Spleen (tissue), 7 donors: Measurements from ENCODE around the gene USP32.

Experiments
- POLR2A ChIP-seq, 3 donors: fragments of 450-650 bp; IDR thresholded peaks; one replicate each; pipeline ENCODE4 v1.5.1; 2017; ENCODE audit warnings: antibody characterized with exemption in 3 of 3, mild to moderate bottlenecking in 1 of 3
- POLR2AphosphoS5 ChIP-seq, 3 donors: sonication (generic); formaldehyde crosslinking; IDR thresholded peaks; one replicate each; pipeline ENCODE4 v1.5.1; 2017; ENCODE audit warnings: antibody characterized with exemption in 3 of 3
- TF ChIP-seq, protein P1 (sequence below), 11 experiments: fragments of 200-600 bp in 7 of 11; fragments of 450-650 bp in 4 of 11; sonication (generic) in 4 of 11; IDR thresholded peaks in 8 of 11; conservative IDR thresholded peaks in 3 of 11; 1 replicate in 7 of 11; 2 replicates in 4 of 11; pipeline versions ENCODE4 v1.4.0 to v1.8.0; 2016 to 2021; ENCODE audit warnings: antibody characterized with exemption in 11 of 11, inconsistent platforms in 4 of 11, mild to moderate bottlenecking in 1 of 11
- donor health status: DM: no; HTN: no; CAD: no; lungs with moderate emphysema.
- donor health status: DM: no; HTN: no; CAD: no.
- donor health status: DM: no; HTN: no; CAD: no.

DNA sequence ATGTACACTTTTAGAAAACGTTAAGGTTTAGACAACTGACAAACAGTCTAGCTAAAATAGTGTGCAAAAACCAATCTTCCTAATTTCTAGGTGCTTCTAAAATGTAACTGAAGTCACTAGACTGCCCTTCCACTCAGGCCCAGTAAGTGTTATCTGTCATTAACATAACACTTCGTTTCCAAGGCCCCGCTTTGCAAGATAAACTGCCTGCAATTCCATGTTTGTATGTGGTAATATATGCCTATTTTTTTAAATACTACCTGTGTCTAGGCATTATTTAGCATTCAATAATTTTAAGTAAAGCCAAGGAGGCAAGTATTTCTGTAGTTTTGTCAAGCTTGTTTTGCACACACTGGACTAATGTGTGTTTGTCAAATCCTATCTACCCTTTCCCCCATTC, 3.2 kb downstream of the USP32 start:
- TF ChIP-seq POLR2A (IDR thresholded peaks at IDR 0.05) = no peak
- TF ChIP-seq, protein P1, sequence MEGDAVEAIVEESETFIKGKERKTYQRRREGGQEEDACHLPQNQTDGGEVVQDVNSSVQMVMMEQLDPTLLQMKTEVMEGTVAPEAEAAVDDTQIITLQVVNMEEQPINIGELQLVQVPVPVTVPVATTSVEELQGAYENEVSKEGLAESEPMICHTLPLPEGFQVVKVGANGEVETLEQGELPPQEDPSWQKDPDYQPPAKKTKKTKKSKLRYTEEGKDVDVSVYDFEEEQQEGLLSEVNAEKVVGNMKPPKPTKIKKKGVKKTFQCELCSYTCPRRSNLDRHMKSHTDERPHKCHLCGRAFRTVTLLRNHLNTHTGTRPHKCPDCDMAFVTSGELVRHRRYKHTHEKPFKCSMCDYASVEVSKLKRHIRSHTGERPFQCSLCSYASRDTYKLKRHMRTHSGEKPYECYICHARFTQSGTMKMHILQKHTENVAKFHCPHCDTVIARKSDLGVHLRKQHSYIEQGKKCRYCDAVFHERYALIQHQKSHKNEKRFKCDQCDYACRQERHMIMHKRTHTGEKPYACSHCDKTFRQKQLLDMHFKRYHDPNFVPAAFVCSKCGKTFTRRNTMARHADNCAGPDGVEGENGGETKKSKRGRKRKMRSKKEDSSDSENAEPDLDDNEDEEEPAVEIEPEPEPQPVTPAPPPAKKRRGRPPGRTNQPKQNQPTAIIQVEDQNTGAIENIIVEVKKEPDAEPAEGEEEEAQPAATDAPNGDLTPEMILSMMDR (IDR thresholded peaks at IDR 0.05 in 8 of 11, conservative IDR thresholded peaks at IDR 0.05 in 3 of 11) = no peak
- no peak for TF ChIP-seq POLR2AphosphoS5 (IDR thresholded peaks at IDR 0.05)
